ENCODE data around the gene LBH. TPM values are rescaled to one million over a fixed set of nuclear protein-coding genes. Genes with fewer than 3 reads are reported as not detected.

Gene LBH
- total and polyA plus RNA-seq, 8 donors: 6.6 to 39.8 (median 17.0) TPM

DNA sequence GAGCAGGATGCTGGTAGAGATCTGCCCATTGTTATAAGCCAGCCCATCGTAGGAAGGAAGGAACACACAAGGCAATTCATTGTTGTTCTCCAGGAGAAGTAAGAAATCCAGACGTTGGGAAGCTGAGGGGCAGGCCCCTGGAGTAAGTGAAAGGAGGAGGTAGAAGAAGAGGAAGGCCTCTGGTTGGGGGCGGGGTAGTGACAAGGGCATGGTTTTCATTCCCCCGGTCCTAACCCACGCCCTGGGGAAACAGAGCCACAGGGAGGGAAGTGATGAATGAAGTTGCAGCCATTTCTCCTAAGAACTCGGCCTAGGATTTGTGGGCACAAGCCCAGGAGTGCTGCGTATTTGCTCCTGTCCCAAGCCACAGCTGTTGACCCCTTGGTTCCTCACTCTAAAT lies 18.0 kb downstream of the LBH start:
- H3K9me3 ChIP-seq: no peaks in the 10 kb centered on the region

DNA sequence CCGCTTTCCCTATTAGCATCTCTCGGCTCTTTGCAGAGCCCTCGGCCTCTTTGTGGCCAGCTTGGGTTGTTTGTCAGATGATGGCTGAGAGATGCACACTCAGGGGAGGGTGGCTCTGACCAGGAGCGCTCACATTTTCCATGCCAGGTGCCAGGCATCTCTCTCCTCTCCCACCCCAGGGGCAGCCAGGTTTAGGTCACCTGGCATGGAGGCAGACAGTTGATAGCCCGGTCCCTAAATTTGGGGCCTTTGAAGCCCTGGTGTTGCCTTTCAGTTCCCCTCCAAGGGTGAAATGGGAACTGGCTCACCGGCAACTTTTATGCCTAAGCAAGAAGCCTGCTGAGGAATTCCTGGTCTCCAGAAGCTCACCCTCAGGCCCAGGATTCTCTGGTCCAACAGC lies 19.1 kb downstream of the LBH start:
- H3K27ac ChIP-seq: no peak overlapping the region
- no peaks in the 10 kb centered on the region for H3K27me3 ChIP-seq
- H3K4me3 ChIP-seq: no peak overlapping the region
- intact Hi-C loops (cut with DNase I; ENCODE audit: low total_unique reads): no loop called here
- DNase-seq: no peak
- H3K4me1 ChIP-seq: peaks cover 21 to 49% (median 37%) of the 10 kb centered on the region in 4 donors
- no peaks in the 10 kb centered on the region for H3K36me3 ChIP-seq
- WGBS, 5 donors: 94 to 97% (median 95%) methylated on average over 6 of the region's 6 CpGs
- TF ChIP-seq EP300 (IDR thresholded peaks at IDR 0.05) (no peak), POLR2AphosphoS5 (IDR thresholded peaks at IDR 0.05) (no peak), POLR2A (IDR thresholded peaks at IDR 0.05) (no peak)
- TF ChIP-seq, protein P1, sequence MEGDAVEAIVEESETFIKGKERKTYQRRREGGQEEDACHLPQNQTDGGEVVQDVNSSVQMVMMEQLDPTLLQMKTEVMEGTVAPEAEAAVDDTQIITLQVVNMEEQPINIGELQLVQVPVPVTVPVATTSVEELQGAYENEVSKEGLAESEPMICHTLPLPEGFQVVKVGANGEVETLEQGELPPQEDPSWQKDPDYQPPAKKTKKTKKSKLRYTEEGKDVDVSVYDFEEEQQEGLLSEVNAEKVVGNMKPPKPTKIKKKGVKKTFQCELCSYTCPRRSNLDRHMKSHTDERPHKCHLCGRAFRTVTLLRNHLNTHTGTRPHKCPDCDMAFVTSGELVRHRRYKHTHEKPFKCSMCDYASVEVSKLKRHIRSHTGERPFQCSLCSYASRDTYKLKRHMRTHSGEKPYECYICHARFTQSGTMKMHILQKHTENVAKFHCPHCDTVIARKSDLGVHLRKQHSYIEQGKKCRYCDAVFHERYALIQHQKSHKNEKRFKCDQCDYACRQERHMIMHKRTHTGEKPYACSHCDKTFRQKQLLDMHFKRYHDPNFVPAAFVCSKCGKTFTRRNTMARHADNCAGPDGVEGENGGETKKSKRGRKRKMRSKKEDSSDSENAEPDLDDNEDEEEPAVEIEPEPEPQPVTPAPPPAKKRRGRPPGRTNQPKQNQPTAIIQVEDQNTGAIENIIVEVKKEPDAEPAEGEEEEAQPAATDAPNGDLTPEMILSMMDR (IDR thresholded peaks at IDR 0.05): no peak
- H3K9me3 ChIP-seq: no peaks in the 10 kb centered on the region

More for the DNA sequence above, 18.0 kb downstream of the LBH start:
- peaks cover 21 to 46% (median 32%) of the 10 kb centered on the region in 4 donors for H3K4me1 ChIP-seq
- no peak overlapping the region for H3K4me3 ChIP-seq
- 67 to 86% (median 78%) methylated on average over 7 of the region's 7 CpGs for WGBS, 5 donors
- H3K27ac ChIP-seq: no peak overlapping the region
- DNase-seq: no peak
- TF ChIP-seq POLR2AphosphoS5 (IDR thresholded peaks at IDR 0.05): no peak
- TF ChIP-seq, protein P1 (IDR thresholded peaks at IDR 0.05): no peak
- no peak for TF ChIP-seq POLR2A (IDR thresholded peaks at IDR 0.05)
- TF ChIP-seq EP300 (IDR thresholded peaks at IDR 0.05): no peak
- intact Hi-C loops (cut with DNase I; ENCODE audit: low total_unique reads): no loop called here
- no peaks in the 10 kb centered on the region for H3K27me3 ChIP-seq
- H3K36me3 ChIP-seq: no peaks in the 10 kb centered on the region

DNA sequence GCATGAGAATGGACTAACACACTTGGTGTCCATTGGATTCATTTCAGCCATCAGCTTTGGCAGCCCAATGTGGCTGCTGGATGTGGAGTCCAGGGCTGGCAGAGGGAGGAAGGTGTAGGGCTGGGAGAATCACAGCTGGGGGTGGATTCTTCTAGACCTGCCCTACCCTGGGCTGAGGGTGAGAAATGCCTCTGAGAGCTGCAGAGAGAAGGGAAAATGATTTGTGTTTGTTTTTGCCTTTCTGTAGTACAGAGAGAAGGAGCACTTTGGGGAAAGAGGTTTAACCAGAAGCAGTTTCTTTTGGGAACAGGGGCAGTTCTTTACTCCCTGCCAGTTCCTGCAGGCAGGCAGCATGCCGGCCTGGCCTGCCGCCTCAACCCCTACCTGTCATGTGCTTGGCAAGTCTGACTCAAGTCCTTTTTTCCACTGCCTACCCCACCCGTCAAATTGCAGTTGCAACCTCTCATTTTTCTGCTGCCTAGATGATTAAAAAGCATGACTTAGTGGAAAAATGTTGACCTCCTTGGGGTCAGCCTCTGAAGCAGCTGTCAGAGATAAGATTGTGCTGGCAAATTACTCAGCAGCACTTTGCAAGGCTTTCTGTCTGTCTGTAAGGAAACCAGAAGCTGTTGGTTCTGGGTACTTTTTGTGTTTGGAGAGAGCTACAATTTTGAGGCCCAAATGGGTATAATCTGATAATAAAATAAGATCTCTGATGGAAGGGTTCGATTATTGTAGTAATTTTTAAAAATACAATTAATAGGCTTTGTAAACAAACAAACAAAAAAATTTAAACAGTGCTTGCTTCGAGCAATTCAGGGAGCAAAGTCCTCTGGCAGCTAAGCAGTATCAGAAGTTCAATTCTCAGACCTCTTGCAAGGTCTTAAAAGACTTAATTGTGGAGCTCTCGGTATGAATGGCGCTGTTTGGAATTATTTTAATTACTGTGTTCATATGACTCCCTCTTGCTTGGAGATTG lies 21.7 kb downstream of the LBH start:
- H3K36me3 ChIP-seq: peaks cover 8 to 17% (median 15%) of the 10 kb centered on the region in 4 donors
- H3K27me3 ChIP-seq: no peaks in the 10 kb centered on the region
- intact Hi-C loops (cut with DNase I; ENCODE audit: low total_unique reads): no loop called here
- peaks cover 21 to 54% (median 40%) of the 10 kb centered on the region in 4 donors for H3K4me1 ChIP-seq
- no peaks in the 10 kb centered on the region for H3K9me3 ChIP-seq
- H3K4me3 ChIP-seq: no peak overlapping the region
- TF ChIP-seq POLR2AphosphoS5 (IDR thresholded peaks at IDR 0.05): peak; percentile 17 to 71 (median 54)
- TF ChIP-seq POLR2A (IDR thresholded peaks at IDR 0.05): no peak
- TF ChIP-seq, protein P1 (IDR thresholded peaks at IDR 0.05): no peak
- TF ChIP-seq EP300 (IDR thresholded peaks at IDR 0.05): no peak
- WGBS, 5 donors: 12 to 25% (median 15%) methylated on average over 7 of the region's 7 CpGs
- peak overlapping the region; percentile 3 to 81 (median 70) for H3K27ac ChIP-seq
- peak; percentile 58 to 87 for DNase-seq

DNA sequence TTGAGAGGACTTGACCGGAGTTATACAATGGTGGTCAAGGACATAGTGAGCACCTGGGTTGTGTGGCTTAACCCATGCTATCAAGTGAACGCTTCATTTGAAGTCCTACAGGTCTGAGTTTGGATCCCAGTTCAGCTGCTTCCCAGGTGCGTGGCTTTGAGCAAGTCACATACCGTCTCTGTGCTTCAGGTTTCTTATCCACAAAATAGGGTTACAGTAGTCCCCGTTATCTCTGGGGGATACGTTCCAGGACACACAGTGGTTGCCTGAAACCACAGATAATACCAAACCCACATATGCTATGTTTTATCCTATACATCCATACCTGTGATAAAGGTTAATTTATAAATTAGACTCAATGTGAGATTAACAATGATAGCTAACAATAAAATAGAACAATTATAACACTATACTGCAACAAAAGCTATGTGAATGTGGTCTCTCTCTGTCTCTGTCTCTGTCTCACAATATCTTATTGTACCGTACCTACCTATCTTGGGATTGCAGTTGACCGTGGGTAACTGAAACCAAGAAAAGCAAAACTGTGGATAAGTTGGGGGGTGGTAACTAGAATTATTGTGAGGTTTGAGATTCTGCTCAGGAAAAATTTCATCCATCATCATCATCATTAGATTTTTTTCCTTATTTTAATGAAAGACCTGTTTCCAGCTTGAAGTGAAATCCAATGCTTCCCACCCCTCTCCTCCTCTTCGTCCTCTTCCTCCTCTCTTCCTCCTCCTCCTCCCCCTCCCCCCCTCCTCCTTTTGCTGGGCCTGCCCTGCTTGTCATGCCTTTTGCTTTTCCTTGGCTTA lies 22.7 kb downstream of the LBH start:
- intact Hi-C loops (cut with DNase I; ENCODE audit: low total_unique reads): no loop called here
- Histone ChIP-seq H3K27me3 (no peaks in the 10 kb centered on the region), H3K4me1 (peaks cover 21 to 54% (median 37%) of the 10 kb centered on the region in 4 donors), H3K9me3 (no peaks in the 10 kb centered on the region), H3K4me3 (no peak overlapping the region), H3K36me3 (peaks cover 18 to 28% (median 26%) of the 10 kb centered on the region in 4 donors), H3K27ac (peak overlapping the region in 4 of 5 donors; percentile 58 to 81 (median 73))
- TF ChIP-seq POLR2A (IDR thresholded peaks at IDR 0.05) (no peak), POLR2AphosphoS5 (IDR thresholded peaks at IDR 0.05) (no peak)
- TF ChIP-seq, protein P1 (IDR thresholded peaks at IDR 0.05): no peak
- no peak for DNase-seq
- 63 to 78% (median 71%) methylated on average over 9 of the region's 9 CpGs for WGBS, 5 donors
